ENCODE measurements around the gene PELO.

DNA sequence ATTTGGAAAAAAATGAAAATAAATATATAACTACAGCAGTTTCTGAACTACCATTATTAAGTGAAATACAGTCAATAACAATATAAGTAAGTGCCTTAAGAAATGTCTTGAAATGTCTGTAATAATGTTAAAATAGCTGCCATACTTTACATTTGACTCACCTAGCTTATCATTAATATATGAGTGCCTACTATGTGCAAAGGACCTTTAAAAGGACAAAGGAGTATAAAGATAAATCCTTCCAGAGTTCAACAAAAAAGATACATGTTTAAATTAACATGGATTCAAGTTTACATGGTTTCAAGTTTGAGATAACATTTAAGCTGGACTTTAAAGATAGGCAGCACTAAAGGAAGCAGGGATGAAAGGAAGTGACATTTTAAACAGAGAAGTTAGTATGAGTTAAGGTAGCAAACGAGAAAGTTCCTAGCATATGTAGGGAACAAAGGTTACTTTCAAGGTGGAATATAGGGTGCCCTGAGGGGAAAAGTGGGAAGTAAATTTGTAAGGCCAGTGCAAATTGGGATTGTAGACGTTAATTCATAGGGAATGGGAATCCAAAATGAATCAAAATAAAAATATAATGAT lies 8.9 kb downstream of the PELO start:
- no peak for TF ChIP-seq ZNF565 (CRISPR knock-in tag; conservative IDR thresholded peaks at IDR 0.05; ENCODE audit: low read depth)
- no peak for TF ChIP-seq TSHZ2 (CRISPR knock-in tag; IDR thresholded peaks at IDR 0.05)
- TF ChIP-seq ESRRG (CRISPR knock-in tag; IDR thresholded peaks at IDR 0.05): no peak
- TF ChIP-seq ZFP30 (CRISPR knock-in tag; IDR thresholded peaks at IDR 0.05): no peak
- no peak for TF ChIP-seq ZFP3 (CRISPR knock-in tag; IDR thresholded peaks at IDR 0.05)
- no peak for TF ChIP-seq RARB (CRISPR knock-in tag; IDR thresholded peaks at IDR 0.05)
- TF ChIP-seq, protein P1, sequence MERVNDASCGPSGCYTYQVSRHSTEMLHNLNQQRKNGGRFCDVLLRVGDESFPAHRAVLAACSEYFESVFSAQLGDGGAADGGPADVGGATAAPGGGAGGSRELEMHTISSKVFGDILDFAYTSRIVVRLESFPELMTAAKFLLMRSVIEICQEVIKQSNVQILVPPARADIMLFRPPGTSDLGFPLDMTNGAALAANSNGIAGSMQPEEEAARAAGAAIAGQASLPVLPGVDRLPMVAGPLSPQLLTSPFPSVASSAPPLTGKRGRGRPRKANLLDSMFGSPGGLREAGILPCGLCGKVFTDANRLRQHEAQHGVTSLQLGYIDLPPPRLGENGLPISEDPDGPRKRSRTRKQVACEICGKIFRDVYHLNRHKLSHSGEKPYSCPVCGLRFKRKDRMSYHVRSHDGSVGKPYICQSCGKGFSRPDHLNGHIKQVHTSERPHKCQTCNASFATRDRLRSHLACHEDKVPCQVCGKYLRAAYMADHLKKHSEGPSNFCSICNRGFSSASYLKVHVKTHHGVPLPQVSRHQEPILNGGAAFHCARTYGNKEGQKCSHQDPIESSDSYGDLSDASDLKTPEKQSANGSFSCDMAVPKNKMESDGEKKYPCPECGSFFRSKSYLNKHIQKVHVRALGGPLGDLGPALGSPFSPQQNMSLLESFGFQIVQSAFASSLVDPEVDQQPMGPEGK (CRISPR knock-in tag; IDR thresholded peaks at IDR 0.05; ENCODE audit: borderline replicate concordance): 0 out of 2 replicates have a peak, but pooled peaks have one; percentile 6
- TF ChIP-seq ZC3H10 (CRISPR knock-in tag; IDR thresholded peaks at IDR 0.05): no peak
- TF ChIP-seq BACH2 (CRISPR knock-in tag; IDR thresholded peaks at IDR 0.05; ENCODE audit: borderline replicate concordance): no peak
- no peak for TF ChIP-seq ARNTL (CRISPR knock-in tag; IDR thresholded peaks at IDR 0.05; ENCODE audit: borderline replicate concordance, low read depth)
- TF ChIP-seq, protein P2, sequence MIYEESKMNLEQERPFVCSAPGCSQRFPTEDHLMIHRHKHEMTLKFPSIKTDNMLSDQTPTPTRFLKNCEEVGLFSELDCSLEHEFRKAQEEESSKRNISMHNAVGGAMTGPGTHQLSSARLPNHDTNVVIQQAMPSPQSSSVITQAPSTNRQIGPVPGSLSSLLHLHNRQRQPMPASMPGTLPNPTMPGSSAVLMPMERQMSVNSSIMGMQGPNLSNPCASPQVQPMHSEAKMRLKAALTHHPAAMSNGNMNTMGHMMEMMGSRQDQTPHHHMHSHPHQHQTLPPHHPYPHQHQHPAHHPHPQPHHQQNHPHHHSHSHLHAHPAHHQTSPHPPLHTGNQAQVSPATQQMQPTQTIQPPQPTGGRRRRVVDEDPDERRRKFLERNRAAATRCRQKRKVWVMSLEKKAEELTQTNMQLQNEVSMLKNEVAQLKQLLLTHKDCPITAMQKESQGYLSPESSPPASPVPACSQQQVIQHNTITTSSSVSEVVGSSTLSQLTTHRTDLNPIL (CRISPR knock-in tag; IDR thresholded peaks at IDR 0.05; ENCODE audit: low read depth): no peak
